GM13977 (cell line): ENCODE data around the gene PTTG1IP.

Experiments
- DNase-seq: peaks from one replicate; pipeline ENCODE4 v3.0.0; 2012; ENCODE audit warnings: low spot score
- in situ Hi-C: fragments of 300-500 bp; cut with MboI; formaldehyde crosslinking; loops from one replicate; pipeline ENCODE4 v1.12.0; 2022; ENCODE audit warnings: low sequenced_read_pairs, low pct_unique_long_range_greater_than_20kb, mixed read lengths, inconsistent platforms; ENCODE audit not compliant: unreplicated experiment
- TF ChIP-seq, protein P1 (sequence below): IDR thresholded peaks from 2 replicates; pipeline ENCODE4 v1.5.1; 2012; ENCODE audit warnings: mild to moderate bottlenecking, control low read depth; ENCODE audit not compliant: insufficient read depth; ENCODE audit errors: extremely low read depth, missing control alignments

PTTG1IP gene

GRCh38 chr21:44903050-44903685, 29.7 kb upstream of the PTTG1IP start:
- DNase-seq = no peak
- in situ Hi-C loops = no loop called here
- TF ChIP-seq, protein P1, sequence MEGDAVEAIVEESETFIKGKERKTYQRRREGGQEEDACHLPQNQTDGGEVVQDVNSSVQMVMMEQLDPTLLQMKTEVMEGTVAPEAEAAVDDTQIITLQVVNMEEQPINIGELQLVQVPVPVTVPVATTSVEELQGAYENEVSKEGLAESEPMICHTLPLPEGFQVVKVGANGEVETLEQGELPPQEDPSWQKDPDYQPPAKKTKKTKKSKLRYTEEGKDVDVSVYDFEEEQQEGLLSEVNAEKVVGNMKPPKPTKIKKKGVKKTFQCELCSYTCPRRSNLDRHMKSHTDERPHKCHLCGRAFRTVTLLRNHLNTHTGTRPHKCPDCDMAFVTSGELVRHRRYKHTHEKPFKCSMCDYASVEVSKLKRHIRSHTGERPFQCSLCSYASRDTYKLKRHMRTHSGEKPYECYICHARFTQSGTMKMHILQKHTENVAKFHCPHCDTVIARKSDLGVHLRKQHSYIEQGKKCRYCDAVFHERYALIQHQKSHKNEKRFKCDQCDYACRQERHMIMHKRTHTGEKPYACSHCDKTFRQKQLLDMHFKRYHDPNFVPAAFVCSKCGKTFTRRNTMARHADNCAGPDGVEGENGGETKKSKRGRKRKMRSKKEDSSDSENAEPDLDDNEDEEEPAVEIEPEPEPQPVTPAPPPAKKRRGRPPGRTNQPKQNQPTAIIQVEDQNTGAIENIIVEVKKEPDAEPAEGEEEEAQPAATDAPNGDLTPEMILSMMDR = no peak

DNA sequence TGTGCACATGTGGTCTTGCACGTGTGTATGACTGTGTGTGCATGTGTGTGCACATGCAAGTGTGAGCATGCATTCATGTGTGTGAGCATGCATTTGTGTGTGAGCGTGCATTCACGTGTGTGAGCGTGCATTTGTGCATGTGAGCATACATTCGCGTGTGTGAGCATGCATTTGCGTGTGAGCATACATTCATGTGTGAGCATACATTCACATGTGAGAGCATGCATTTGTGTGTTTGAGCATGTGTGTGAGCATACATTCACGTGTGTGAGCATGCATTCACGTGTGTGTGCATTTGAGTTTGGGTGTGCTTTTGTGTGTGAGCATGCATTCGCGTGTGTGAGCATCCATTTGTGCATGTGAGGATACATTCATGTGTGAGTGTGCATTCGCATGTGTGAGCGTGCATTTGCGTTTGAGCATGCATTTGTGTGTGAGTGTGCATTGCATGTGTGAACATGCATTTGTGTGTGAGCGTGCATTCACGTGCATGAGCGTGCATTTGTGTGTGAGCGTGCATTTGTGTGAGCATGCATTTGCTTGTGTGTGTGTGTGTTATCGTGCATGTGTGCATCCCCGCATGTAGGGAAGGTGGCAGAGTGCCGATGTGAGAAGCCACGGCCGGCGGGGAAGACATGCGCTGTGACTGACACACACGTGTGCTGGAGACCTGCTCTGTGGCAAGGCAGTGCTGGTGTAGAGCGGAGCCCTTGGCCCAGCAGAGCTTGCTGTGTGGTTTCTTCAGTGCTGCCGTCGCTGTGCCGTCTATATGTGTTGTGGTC, 29.0 kb upstream of the PTTG1IP start:
- TF ChIP-seq, protein P1 = no peak
- in situ Hi-C loops = no loop called here
- DNase-seq = no peak

GRCh38 chr21:44901391-44902074, 28.0 kb upstream of the PTTG1IP start:
- in situ Hi-C loops = no loop called here
- no peak for DNase-seq
- TF ChIP-seq, protein P1 = no peak

- in situ Hi-C loops = no loop called here
- TF ChIP-seq, protein P1 = no peak
Observed at GRCh38 chr21:44900559-44901251, 27.2 kb upstream of the PTTG1IP start.

DNA sequence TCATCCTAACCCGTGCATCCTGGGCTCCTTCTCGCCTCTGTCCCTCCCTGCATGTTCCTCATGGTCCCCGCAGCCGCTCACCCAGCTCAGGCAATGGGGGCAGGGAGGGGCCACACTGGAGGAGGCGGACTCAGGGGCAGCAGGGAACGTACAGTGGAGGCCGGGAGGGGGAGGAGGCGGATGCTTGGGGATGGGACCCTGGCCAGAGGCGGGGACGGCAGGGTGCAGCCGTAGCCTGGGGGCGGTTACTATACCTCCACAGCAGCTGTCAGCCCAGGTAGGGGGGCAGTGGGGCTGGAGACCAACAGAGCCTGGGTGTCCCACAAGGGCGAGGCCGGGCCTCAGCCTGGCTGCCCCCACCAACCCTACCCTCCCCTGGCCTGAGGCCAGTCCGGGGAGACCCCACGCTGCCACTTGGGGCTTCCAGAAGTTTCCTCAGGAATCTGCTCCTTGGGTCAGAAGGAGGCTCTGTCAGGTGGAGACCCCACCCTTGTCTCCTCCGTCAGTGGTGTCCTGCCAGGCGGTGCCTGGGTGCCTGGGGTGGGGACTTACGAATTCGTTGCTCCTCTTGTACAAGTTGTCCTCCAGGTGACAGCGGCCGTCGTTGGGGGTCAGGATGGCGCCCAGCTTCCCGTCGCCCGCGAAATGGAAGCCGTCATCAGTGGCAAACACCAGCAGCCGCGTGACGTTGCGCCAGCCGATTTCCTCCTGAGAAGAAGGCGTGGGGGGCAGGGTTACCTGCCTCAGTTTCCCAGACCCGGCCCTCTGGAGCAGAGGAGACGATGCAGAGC, 26.5 kb upstream of the PTTG1IP start:
- in situ Hi-C loops = no loop called here

More at GRCh38 chr21:44900559-44901251, 27.2 kb upstream of the PTTG1IP start:
- DNase-seq = no peak

More for the DNA sequence above, 26.5 kb upstream of the PTTG1IP start:
- no peak for DNase-seq
- TF ChIP-seq, protein P1 = no peak
